HG03460 (cell line): ENCODE measurements around the gene AKR7A3.
"Not testable (repeated sequence)": the region's sequence is repeated elsewhere in the genome, so short reads cannot be mapped to it uniquely, and the experiment has no call there.

Experiments used
- ATAC-seq: cut with Tn5 transposase; IDR thresholded peaks from one replicate; pipeline ENCODE4 v1.9.1; 2021; ENCODE audit not compliant: unreplicated experiment

Gene AKR7A3

GRCh38 chr1:19319196-19319595 lies 30.6 kb upstream of the AKR7A3 start:
- ATAC-seq: no peak

GRCh38 chr1:19317126-19317910 lies 28.7 kb upstream of the AKR7A3 start:
- no peak for ATAC-seq

- no peak for ATAC-seq
Observed at GRCh38 chr1:19315378-19316198, 27.0 kb upstream of the AKR7A3 start.

- ATAC-seq: no peak
Observed at GRCh38 chr1:19313961-19314882, 25.7 kb upstream of the AKR7A3 start.

GRCh38 chr1:19313636-19313959 lies 25.0 kb upstream of the AKR7A3 start:
- ATAC-seq: no peak

- ATAC-seq: peak; percentile 9
Observed at GRCh38 chr1:19312782-19313635, 24.4 kb upstream of the AKR7A3 start.

- ATAC-seq: peak; percentile 66
Observed at GRCh38 chr1:19311931-19312781, 23.6 kb upstream of the AKR7A3 start, which contains the start of the genes AKR7A2 and SLC66A1. Gene AKR7A2, minus strand, starts transcription at chr1:19312144. Its CDS starts 20 bp downstream, at chr1:19312124. Gene SLC66A1, plus strand, starts transcription at chr1:19312326. Its CDS starts 5,352 bp downstream, at chr1:19317678.

- peak; percentile 7 for ATAC-seq
Observed at GRCh38 chr1:19311503-19311930, 22.9 kb upstream of the AKR7A3 start.

- no peak for ATAC-seq
Observed at GRCh38 chr1:19310720-19311502, 22.3 kb upstream of the AKR7A3 start.

GRCh38 chr1:19310061-19310460 lies 21.5 kb upstream of the AKR7A3 start:
- ATAC-seq: no peak

GRCh38 chr1:19309123-19309813 lies 20.7 kb upstream of the AKR7A3 start:
- ATAC-seq: no peak

- no peak for ATAC-seq
Observed at GRCh38 chr1:19308509-19308907, 19.9 kb upstream of the AKR7A3 start.

- no peak for ATAC-seq
Observed at GRCh38 chr1:19307794-19308508, 19.4 kb upstream of the AKR7A3 start.

GRCh38 chr1:19306941-19307340 lies 18.4 kb upstream of the AKR7A3 start:
- ATAC-seq: no peak

- no peak for ATAC-seq
Observed at GRCh38 chr1:19305880-19306279, 17.3 kb upstream of the AKR7A3 start.

GRCh38 chr1:19304081-19304480 lies 15.5 kb upstream of the AKR7A3 start:
- ATAC-seq: not testable (repeated sequence)

GRCh38 chr1:19300211-19300610 lies 11.6 kb upstream of the AKR7A3 start:
- no peak for ATAC-seq
